ENCODE data around the gene ANO6.

Gene ANO6

GRCh38 chr12:45475594-45475993, 259.7 kb downstream of the ANO6 start:
- no peak for DNase-seq

- no peak for DNase-seq
These were observed 261.6 kb downstream of the ANO6 start for GRCh38 chr12:45477526-45477925.

GRCh38 chr12:45478931-45479330, 263.0 kb downstream of the ANO6 start:
- DNase-seq = no peak

- DNase-seq = no peak
These were observed 265.9 kb downstream of the ANO6 start for GRCh38 chr12:45481746-45482145.

GRCh38 chr12:45483571-45483970, 267.7 kb downstream of the ANO6 start:
- no peak for DNase-seq
